Measurements from ENCODE around the gene METTL16. TPM values are rescaled to one million over a fixed set of nuclear protein-coding genes. Genes with fewer than 3 reads are reported as not detected.

METTL16 gene
- total and polyA plus RNA-seq, 2 of the 4 experiments (the other 2 are of a cell fraction) = 11.8 to 15.4 TPM

DNA sequence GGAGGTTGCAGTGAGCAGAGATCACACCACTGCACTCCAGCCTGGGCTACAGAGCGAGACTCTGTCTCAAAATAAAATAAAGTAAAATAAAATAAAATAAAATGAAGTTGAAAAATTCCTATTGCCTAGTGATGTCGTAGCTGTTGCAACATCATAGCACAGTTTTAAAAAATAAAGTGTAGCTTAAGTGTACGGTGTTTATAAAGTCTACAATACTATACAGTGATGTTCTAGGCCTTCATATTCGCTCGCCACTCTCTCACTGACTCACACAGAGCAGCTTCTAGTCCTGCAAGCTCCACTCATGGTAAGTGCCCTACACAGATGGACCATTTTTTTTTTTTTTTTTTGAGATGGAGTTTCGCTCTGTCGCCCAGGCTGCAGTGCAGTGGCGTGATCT lies 67.3 kb downstream of the METTL16 start:
- Histone ChIP-seq H3K9me3 (ENCODE audit: control insufficient read depth, insufficient read depth, low read length) (no peaks in the 10 kb centered on the region), H3K4ac (ENCODE audit: low read depth, low read length) (no peak overlapping the region), H3K18ac (ENCODE audit: low read depth, low read length) (no peak overlapping the region), H2BK5ac (ENCODE audit: low read depth, low read length, poor library complexity, severe bottlenecking) (no peak overlapping the region), H4K8ac (ENCODE audit: low read depth in 2 of 2, low read length in 2 of 2) (no peak overlapping the region), H3K14ac (replicated peaks; ENCODE audit: low read depth, low read length) (0 out of 2 replicates have a peak overlapping the region, but pooled peaks have one; percentile 15), H2AK5ac (ENCODE audit: low read depth, low read length) (no peak overlapping the region), H3K4me3 (ENCODE audit: insufficient read depth, low read depth, low read length) (no peak overlapping the region), H4K5ac (ENCODE audit: low read depth, low read length) (no peak overlapping the region), H3K4me1 (ENCODE audit: control insufficient read depth, insufficient read depth, low read length) (peaks cover 5% of the 10 kb centered on the region), H3K56ac (ENCODE audit: extremely low read depth, insufficient read depth, low read length) (no peak overlapping the region), H4K91ac (ENCODE audit: insufficient read depth, low read depth, low read length) (no peak overlapping the region), H3K79me1 (ENCODE audit: low read depth in 1 of 2, low read length in 2 of 2) (peaks cover 0 to 3% of the 10 kb centered on the region in 2 experiments; a peak in 2 of 4 replicates), H2AK9ac (replicated peaks; ENCODE audit: low read depth, low read length, poor library complexity) (no peak overlapping the region), H3K23ac (ENCODE audit: low read depth, low read length) (no peak overlapping the region), H3K36me3 (ENCODE audit: control insufficient read depth, insufficient read depth, low read length) (peaks cover 2% of the 10 kb centered on the region; the same call in 1 of the 2 replicates), H3K9me1 (ENCODE audit: insufficient read depth, low read length) (peaks cover under 1% of the 10 kb centered on the region; the same call in 1 of the 2 replicates), H2BK15ac (ENCODE audit: low read depth, low read length) (no peak overlapping the region), H2AFZ (replicated peaks; ENCODE audit: low read length, poor library complexity) (no peak overlapping the region), H3K27me3 (ENCODE audit: control insufficient read depth, insufficient read depth, low read length) (no peaks in the 10 kb centered on the region), H2BK20ac (ENCODE audit: low read depth, low read length) (no peak overlapping the region), H3K9ac (ENCODE audit: low read depth, low read length) (no peak overlapping the region), H2BK120ac (ENCODE audit: low read depth, low read length) (no peak overlapping the region), H3K4me2 (ENCODE audit: low read depth, low read length) (no peak overlapping the region), H4K20me1 (ENCODE audit: insufficient read depth, low read length) (no peaks in the 10 kb centered on the region), H3K27ac (ENCODE audit: insufficient read depth, low read length) (peak overlapping the region; percentile 16; the same call in 1 of the 2 replicates)
- ChIA-PET POLR2A (ENCODE audit: unreplicated experiment) (no interaction called here), CTCF (interaction anchor here (0.6 kb wide), 1 partner anchor 390 kb away, joined by 3 read pairs; no protein-coding TSS in a partner anchor)
- peak; percentile 65 for DNase-seq
- in situ Hi-C loops (cut with MboI; ENCODE audit: low sequenced_read_pairs) (no loop called here), intact Hi-C loops (cut with micrococcal nuclease) (no loop called here), dilution Hi-C loops (cut with HindIII; ENCODE audit: low sequenced_read_pairs, unreplicated experiment) (no loop called here)
- BruUV-seq (replicated peaks) = no TSS peak
- peak; percentile 49 for ATAC-seq (ENCODE audit: low read depth)
- no CpG with 5 or more reads among the region's 8 CpGs for WGBS, 2 experiments (ENCODE audit: extremely low coverage in 2 of 2, insufficient read length in 1 of 2)
- no peak for TF ChIP-seq NFE2L2 (IDR thresholded peaks at IDR 0.05; ENCODE audit: low read depth, low read length)
- peak; percentile 87 for TF ChIP-seq CEBPB (IDR thresholded peaks at IDR 0.05; ENCODE audit: low read depth, low read length)
- no peak for TF ChIP-seq RAD21 (IDR thresholded peaks at IDR 0.05; ENCODE audit: low read length)
- no peak for TF ChIP-seq MXI1 (IDR thresholded peaks at IDR 0.05; ENCODE audit: borderline replicate concordance, low read depth, low read length)
- no peak for TF ChIP-seq RFX5 (IDR thresholded peaks at IDR 0.05; ENCODE audit: low read depth, low read length)
